NCI-H446 treated with DMSO at 0.1 percent for 48 hours (cell line): Measurements from ENCODE around the gene ARHGEF9.

ENCODE experiments used
- DNase-seq: peaks from one replicate; lab custom pipeline; 2025; lab: John Stamatoyannopoulos, UW

Gene ARHGEF9

GRCh38 chrX:63746278-63746677, 38.7 kb downstream of the ARHGEF9 start:
- DNase-seq: no peak

- no peak for DNase-seq
Observed at GRCh38 chrX:63744850-63745394, 40.1 kb downstream of the ARHGEF9 start.

GRCh38 chrX:63743596-63743995, 41.4 kb downstream of the ARHGEF9 start:
- no peak for DNase-seq

GRCh38 chrX:63740382-63740781, 44.6 kb downstream of the ARHGEF9 start:
- no peak for DNase-seq

DNA sequence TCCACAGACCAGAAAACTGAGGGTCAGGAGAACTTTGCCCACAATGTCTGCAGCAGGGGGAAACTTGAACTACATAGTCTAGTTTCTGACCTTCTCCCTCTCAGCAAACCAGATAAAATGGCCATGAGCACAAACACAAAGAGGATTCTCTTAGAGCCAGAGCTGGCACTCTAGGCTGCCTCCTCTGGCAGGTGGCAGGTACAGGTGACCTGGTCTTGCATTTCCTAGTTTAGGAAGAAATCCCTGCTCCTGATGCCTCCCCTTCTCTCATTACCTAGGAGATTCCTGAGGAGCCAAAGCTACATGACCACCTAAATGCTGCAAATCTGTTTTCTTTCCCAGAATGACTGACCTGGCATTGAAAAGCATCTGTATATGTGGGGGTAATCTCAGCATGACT, 45.1 kb downstream of the ARHGEF9 start:
- no peak for DNase-seq

- no peak for DNase-seq
Observed at GRCh38 chrX:63738696-63739095, 46.3 kb downstream of the ARHGEF9 start.

DNA sequence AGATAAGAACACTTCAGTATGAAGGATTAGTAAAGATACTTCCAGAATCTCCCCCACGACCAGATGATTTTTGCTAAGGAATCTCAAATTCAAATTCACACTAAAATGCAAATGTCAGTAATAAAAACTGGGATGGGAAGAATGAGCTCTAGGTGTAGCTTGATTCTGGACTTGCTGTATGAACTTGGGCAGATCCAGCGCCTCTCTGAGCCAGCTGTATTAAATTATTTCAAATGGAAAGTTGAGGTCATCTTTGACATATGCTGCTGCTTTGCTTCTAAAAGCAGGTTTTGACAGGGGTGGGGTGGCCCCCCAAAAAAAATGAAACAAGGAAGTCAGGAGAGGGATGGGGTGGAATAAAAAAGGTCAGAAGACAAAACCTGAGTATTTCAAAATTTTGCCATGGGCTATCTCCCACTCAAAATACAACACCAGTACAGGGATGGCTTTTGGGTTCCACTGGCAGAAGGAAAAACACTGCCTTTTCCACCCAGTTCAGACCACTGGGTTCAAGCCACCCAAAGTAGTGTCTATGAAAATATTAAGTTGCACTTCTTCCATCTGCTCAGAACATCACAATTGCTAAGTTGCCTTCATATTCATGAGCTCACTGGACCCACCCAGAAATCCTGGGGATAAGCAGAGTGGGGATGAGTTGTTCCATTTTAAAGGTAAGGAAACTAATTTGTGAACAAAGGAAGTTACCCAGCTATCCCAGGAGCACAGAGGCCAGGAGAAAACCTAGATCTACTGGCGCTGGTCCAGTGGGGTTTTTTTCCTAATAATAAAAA, 47.7 kb downstream of the ARHGEF9 start:
- DNase-seq: no peak

DNA sequence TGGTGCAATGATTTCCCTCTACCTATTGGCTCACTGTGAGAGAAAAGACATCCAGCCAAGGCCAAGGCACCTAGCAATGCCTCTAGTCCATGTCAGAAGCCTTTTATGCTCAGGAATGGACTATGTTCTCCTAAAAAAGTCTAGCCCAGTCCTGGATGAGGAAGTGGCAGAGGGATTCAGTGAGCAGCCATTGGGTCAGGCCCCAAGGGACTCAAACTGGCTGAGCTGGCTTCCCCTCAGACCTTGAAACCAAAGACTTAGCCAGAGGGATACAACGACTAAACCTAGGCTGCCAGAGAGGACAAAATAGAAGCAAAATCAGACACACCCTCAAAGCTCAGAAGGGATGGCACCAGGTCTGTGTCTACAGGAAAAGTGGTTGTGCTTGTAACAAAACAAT, 49.1 kb downstream of the ARHGEF9 start:
- no peak for DNase-seq

DNA sequence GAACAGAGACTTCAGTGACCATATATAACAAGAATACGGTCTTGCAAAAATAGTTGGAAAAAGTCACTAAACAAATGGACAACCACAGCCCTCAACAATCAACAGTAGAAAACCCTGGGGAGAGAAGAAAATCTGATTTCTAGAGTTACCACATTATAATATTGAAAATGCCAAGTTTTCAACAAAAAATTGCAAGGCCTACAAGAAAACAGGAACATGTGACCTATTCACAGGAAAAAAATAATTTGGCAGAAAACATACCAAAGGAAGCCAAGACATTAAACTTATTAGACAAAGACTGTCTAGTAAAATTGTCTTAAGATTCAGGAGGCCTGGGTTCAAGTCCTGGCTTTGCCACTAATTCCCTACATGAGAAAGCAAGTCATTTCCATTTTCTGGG, 64.7 kb downstream of the ARHGEF9 start:
- no peak for DNase-seq

- no peak for DNase-seq
Observed at GRCh38 chrX:63719633-63720032, 65.4 kb downstream of the ARHGEF9 start.

DNA sequence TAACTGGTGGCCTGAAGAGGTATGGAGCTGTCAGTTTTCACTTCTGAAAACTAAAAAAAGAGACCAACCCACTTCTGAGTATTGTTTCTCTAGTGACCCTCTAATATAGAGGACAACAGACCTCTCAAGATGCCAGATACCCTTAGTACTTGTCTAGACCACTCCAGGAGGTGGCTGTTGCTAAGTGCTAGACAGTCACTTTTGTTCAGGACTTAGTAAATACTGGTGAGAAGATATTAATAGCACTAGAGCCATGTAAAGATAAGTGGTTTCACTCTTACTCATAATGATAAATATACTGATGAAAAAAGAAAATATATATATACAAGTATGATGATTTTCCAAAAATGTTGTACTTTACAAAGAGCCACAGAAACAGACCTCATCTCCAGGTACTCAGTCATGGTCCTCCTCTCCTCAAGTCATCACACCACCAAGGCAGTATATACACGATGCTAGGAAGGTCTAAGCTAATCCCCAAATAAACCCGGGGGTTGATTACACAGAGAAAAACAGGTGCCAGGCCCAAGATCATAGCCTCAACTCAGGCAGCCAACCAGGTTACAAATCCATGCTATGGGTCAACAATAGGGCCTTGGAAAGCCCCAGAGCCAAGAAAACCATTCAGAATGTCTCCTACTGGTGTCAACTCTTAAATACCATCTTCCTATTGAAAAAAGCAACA, 66.9 kb downstream of the ARHGEF9 start:
- DNase-seq: no peak

GRCh38 chrX:63713526-63713925, 71.5 kb downstream of the ARHGEF9 start:
- DNase-seq: no peak

- DNase-seq: no peak
Observed at GRCh38 chrX:63708801-63709200, 76.2 kb downstream of the ARHGEF9 start.

DNA sequence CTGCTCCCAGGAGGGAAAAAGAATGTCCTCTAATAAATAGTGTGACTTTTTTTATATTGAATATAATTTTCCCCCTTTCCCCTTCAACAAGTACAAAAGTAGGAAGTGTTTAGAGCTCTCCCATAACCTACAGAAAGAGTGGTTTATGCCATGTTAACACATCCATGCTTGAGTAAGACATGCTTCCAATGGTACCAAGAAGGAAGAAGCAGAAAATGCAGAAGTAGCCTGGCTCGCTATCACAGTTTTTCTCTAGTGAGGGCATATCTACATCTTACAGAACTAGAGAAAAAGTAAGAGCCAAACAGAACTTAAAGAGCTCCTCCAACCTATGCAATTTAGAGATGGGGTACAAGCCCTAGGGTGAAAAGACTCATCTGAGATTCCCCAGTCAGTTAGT, 82.5 kb downstream of the ARHGEF9 start:
- no peak for DNase-seq

DNA sequence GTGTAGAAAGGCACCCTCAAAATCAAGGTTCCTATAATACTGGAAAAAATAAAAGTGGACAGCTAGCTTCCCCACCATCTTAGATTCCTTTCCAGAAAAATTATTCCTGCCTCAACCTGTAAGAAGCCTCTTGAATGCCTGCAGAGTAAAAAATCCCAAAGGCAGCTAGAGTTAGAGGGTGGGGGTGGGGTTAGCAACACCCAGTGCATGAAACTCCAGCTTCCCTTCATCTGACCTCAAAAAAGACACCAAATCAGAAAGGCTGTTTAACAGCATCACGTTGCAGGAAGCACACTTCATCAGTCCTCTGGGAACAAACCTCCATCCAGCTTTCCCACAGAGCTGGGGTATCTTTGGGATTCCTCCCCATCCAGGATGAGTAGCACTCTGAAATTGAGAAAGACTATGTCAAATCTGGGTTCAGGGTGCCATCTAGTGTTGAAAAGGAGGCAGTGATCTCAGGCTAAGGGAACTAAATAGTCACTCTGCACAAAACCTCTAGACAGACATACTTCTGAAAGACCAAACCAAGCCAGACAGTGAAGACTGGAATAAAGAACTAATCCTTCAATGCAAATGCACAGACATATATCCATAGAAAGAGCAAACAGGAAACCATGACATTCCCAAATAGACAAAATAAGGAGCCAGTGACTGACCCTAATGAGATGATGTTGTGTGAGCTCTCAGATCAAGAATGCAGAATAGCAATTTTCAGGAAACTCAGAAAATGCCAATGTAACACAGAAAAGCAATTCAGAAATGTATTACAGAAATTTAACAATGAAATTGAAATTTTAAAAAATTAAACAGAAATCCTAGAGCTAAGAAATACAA, 97.9 kb downstream of the ARHGEF9 start:
- DNase-seq: no peak

DNA sequence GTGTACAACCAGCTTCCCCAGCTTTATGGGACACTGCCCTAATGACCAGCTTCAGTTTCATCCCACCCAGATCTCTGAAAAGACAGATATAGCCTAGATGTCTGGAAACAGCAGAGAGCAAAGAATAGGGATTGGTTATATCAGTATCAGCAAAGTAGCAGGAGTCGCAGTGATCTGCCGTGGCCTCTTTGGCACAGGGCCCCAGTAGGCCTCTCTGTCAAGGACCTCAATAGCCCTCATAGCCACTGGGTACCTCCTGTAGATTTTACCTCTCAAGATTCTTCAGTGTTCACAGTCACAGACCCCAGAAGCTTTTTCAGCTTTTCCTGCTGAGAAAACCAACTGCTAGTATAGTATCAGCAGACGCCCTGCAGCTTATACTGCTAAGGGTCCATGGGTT, 104.6 kb downstream of the ARHGEF9 start:
- DNase-seq: no peak

- DNase-seq: no peak
Observed at GRCh38 chrX:63679432-63679831, 105.6 kb downstream of the ARHGEF9 start.

DNA sequence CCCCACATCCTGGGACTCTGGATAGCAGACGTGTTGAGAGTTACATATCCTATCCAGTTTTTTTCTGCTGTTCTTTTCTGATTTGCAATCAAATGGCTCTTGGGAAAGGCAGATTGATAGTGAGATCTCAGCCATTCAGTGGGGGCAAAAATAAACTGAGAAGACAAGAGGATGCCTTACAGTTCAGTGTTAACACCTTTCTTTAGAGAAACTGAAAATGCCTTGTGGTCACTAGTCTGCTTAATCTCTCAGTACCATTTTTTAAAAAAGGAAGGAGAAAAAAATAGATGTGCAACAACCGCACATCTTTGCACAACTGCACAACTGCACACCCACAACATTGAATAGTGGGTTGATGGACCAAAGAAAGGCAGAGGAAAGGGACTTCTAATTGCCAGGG, 109.3 kb downstream of the ARHGEF9 start:
- no peak for DNase-seq

DNA sequence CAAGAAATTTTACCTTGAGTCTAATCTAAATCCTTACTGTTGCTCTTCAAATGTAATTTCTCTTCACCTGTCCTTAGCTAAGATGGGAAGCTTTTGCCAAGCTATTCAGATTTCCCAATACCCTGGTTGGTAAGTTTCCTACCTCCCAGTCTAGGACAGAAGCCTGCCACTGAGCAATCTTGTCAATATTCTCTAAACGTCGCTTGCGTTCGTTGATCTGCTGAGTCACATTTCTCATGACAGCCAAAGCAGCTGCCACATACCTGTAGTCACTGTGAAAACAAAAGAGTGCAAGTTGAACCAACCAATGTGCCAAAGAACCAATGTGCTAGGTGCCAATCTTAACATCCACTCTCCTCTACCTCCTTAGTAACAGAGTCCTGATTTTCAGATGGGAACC, 111.1 kb downstream of the ARHGEF9 start:
- no peak for DNase-seq

DNA sequence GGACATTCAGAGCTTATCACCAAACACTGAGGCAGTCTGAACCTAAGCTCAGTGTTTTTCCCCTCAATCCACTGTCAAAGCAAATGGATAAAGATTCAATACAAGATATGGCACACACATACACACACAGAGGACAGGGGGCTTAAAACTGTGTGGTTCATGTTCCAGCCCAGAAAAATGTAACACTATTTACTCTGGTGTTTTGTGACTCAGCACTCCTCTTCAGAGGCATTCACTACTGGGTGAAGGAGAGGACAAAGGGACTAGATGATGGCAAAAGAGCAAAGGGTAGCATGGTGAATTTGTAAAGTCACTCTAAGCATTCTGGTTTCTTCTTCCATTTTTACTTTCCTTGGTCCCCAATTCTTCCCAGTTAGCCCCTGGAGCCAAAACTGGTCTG, 120.3 kb downstream of the ARHGEF9 start:
- no peak for DNase-seq

GRCh38 chrX:63664083-63664482, 120.9 kb downstream of the ARHGEF9 start:
- DNase-seq: no peak

- DNase-seq: no peak
Observed at GRCh38 chrX:63661676-63662075, 123.3 kb downstream of the ARHGEF9 start.

- no peak for DNase-seq
Observed at GRCh38 chrX:63658920-63659319, 126.1 kb downstream of the ARHGEF9 start.
